Naive thymus-derived CD8-positive, alpha-beta T cell (primary cell): ENCODE measurements around the gene QRICH1. TPM values are rescaled to one million over a fixed set of nuclear protein-coding genes. Genes with fewer than 3 reads are reported as not detected.

ENCODE experiments used
- ATAC-seq, 2 donors: fragments of 150-1000 bp; cut with Tn5 transposase in 1 of 2; sonication (Bioruptor Pico), chemical (Tn5 transposase) in 1 of 2; 1 replicate in 1 of 2; 2 replicates in 1 of 2; pipeline ENCODE4 v1.10.0; 2021; ENCODE audit warnings: mild to moderate bottlenecking in 2 of 2, moderate library complexity in 2 of 2
- POLR2A ChIA-PET: fragments of 350-600 bp; sonication (Branson Sonifier 250); formaldehyde crosslinking; loops from one replicate; lab custom pipeline; 2021; ENCODE audit warnings: antibody characterized with exemption; lab: Charles Lee
- DNase-seq, 10 donors: peaks; one replicate each; pipeline versions ENCODE4 v3.0.0 to v3.0.0-alpha.2; 2020 to 2022
- H3K27ac Mint-ChIP-seq, 10 donors: one replicate each; pipeline ENCODE4 v1.8.0; 2020 to 2022; ENCODE audit warnings: mild to moderate bottlenecking in 10 of 10, mixed read lengths in 10 of 10, moderate library complexity in 4 of 10, inconsistent platforms in 1 of 10
- H3K27me3 Mint-ChIP-seq, 5 donors: one replicate each; pipeline ENCODE4 v1.8.0; 2021 to 2022; ENCODE audit warnings: mixed read lengths in 5 of 5
- H3K36me3 Mint-ChIP-seq, 3 donors: one replicate each; pipeline ENCODE4 v1.8.0; 2020 to 2022; ENCODE audit warnings: mixed read lengths in 3 of 3, mild to moderate bottlenecking in 2 of 3, inconsistent platforms in 1 of 3
- H3K4me1 Mint-ChIP-seq, 4 donors: one replicate each; pipeline ENCODE4 v1.8.0; 2021 to 2022; ENCODE audit warnings: mixed read lengths in 4 of 4
- H3K4me3 Mint-ChIP-seq, 10 donors: one replicate each; pipeline ENCODE4 v1.8.0; 2020 to 2022; ENCODE audit warnings: mild to moderate bottlenecking in 10 of 10, mixed read lengths in 10 of 10, moderate library complexity in 6 of 10, inconsistent platforms in 1 of 10
- H3K9me3 Mint-ChIP-seq, 9 donors: one replicate each; pipeline ENCODE4 v1.8.0; 2020 to 2022; ENCODE audit warnings: mixed read lengths in 9 of 9, mild to moderate bottlenecking in 3 of 9, inconsistent platforms in 1 of 9, moderate library complexity in 1 of 9
- polyA plus RNA-seq, 3 donors: library from polyadenylated mRNA; unstranded; fragments of 300-500 nt; fragmentation: Illumina TruSeq; gene quantifications; one replicate each; pipeline ENCODE4 v1.2.3, GENCODE V29; 2021
- total RNA-seq, 8 experiments: library from RNA in 2 of 8; stranded (reverse) in 2 of 8; gene quantifications; one replicate each; pipeline ENCODE4 v1.2.3 and lab custom pipeline; 2021 to 2026

The QRICH1 gene
- total and polyA plus RNA-seq, 5 experiments from 2014 or later: 13.6 to 196 (median 23.6) TPM

- POLR2A ChIA-PET: interaction anchor here (0.6 to 8.6 kb wide), 9 partner anchors 10 to 478 kb away, joined by 3 to 194 read pairs (median 10); partner anchors contain the start of genes DALRD3, IMPDH2, NDUFAF3 and NICN1
- ATAC-seq (peak; percentile 18 to 30), DNase-seq (peak in 3 of 10 donors; percentile 19 to 32 (median 25))
- H3K36me3 Mint-ChIP-seq: peaks cover 0 to 21% (median 0%) of the 10 kb centered on the region in 3 donors
- H3K27me3 Mint-ChIP-seq: no peaks in the 10 kb centered on the region
- peak overlapping the region; percentile 89 to 96 (median 93) for H3K27ac Mint-ChIP-seq
- H3K4me3 Mint-ChIP-seq: peak overlapping the region; percentile 87 to 94 (median 92)
- H3K9me3 Mint-ChIP-seq: no peaks in the 10 kb centered on the region
- H3K4me1 Mint-ChIP-seq: peaks cover 21 to 58% (median 48%) of the 10 kb centered on the region in 4 donors
These were observed 103.0 kb downstream of the QRICH1 start for GRCh38 chr3:48990636-48991469.

- ATAC-seq: peak; percentile 65 to 69
- POLR2A ChIA-PET: interaction anchor here (0.6 to 8.6 kb wide), 14 partner anchors 16 to 478 kb away, joined by 3 to 194 read pairs (median 4); partner anchors contain the start of genes ARIH2, DALRD3, IMPDH2 and NDUFAF3
- peaks cover 0 to 21% (median 0%) of the 10 kb centered on the region in 3 donors for H3K36me3 Mint-ChIP-seq
- no peaks in the 10 kb centered on the region for H3K27me3 Mint-ChIP-seq
- peak within 1 kb of the TSS; percentile 89 to 94 (median 92) for H3K4me3 Mint-ChIP-seq
- no peaks in the 10 kb centered on the region for H3K9me3 Mint-ChIP-seq
- peak; percentile 51 to 86 (median 62) for DNase-seq
- peak within 1 kb of the TSS; percentile 90 to 96 (median 94) for H3K27ac Mint-ChIP-seq
- peaks cover 21 to 54% (median 46%) of the 10 kb centered on the region in 4 donors for H3K4me1 Mint-ChIP-seq
These were observed 103.9 kb downstream of the QRICH1 start, which contains the start of gene P4HTM for GRCh38 chr3:48989796-48990635. P4HTM (plus strand) TSS chr3:48990241; CDS start chr3:48990257, 16 bp downstream.

- POLR2A ChIA-PET: interaction anchor here (0.7 to 8.6 kb wide), 12 partner anchors 16 to 440 kb away, joined by 3 to 194 read pairs (median 6); partner anchors contain the start of genes ARIH2, DALRD3, IMPDH2 and NDUFAF3
- Mint-ChIP-seq H3K4me3 (peak overlapping the region; percentile 86 to 94 (median 92)), H3K27ac (peak overlapping the region; percentile 85 to 96 (median 91)), H3K4me1 (peaks cover 19 to 47% (median 44%) of the 10 kb centered on the region in 4 donors), H3K27me3 (no peaks in the 10 kb centered on the region), H3K9me3 (no peaks in the 10 kb centered on the region), H3K36me3 (peaks cover 0 to 22% (median 0%) of the 10 kb centered on the region in 3 donors)
- ATAC-seq (peak; percentile 0 to 1), DNase-seq (peak in 1 of 10 donors; percentile 19)
These were observed 104.6 kb downstream of the QRICH1 start for GRCh38 chr3:48989126-48989795.

GRCh38 chr3:48985831-48986376 lies 108.0 kb downstream of the QRICH1 start:
- Mint-ChIP-seq H3K4me3 (no peak overlapping the region), H3K27me3 (no peaks in the 10 kb centered on the region), H3K4me1 (peaks cover 12 to 23% (median 21%) of the 10 kb centered on the region in 4 donors), H3K9me3 (no peaks in the 10 kb centered on the region), H3K36me3 (peaks cover 0 to 49% (median 0%) of the 10 kb centered on the region in 3 donors), H3K27ac (peak overlapping the region in 5 of 10 donors; percentile 27 to 87 (median 46))
- no peak for ATAC-seq
- no peak for DNase-seq
- POLR2A ChIA-PET: interaction anchor here (0.5 to 8.6 kb wide), 4 partner anchors 39 to 498 kb away, joined by 3 to 194 read pairs (median 6); partner anchors contain the start of genes IMPDH2 and NDUFAF3

- Mint-ChIP-seq H3K4me1 (peaks cover 12 to 18% (median 17%) of the 10 kb centered on the region in 4 donors), H3K27me3 (no peaks in the 10 kb centered on the region), H3K4me3 (no peak overlapping the region), H3K9me3 (no peaks in the 10 kb centered on the region), H3K36me3 (peaks cover 0 to 60% (median 0%) of the 10 kb centered on the region in 3 donors), H3K27ac (peak overlapping the region in 2 of 10 donors; percentile 49 to 78)
- DNase-seq: no peak
- POLR2A ChIA-PET: interaction anchor here (8.6 kb wide), 1 partner anchor 40 kb away, joined by 194 read pairs; the partner anchor contains the start of genes IMPDH2 and NDUFAF3
- ATAC-seq: no peak
These were observed 109.2 kb downstream of the QRICH1 start for GRCh38 chr3:48984663-48985062.

GRCh38 chr3:48983096-48983495 lies 110.8 kb downstream of the QRICH1 start:
- Mint-ChIP-seq H3K27ac (peak overlapping the region in 4 of 10 donors; percentile 3 to 70 (median 30)), H3K36me3 (peaks cover 0 to 74% (median 5%) of the 10 kb centered on the region in 3 donors)
- POLR2A ChIA-PET: no interaction called here

GRCh38 chr3:48982686-48983085 lies 111.2 kb downstream of the QRICH1 start:
- no peak for ATAC-seq
- H3K27me3 Mint-ChIP-seq: no peaks in the 10 kb centered on the region
- POLR2A ChIA-PET: interaction anchor here (0.5 kb wide), 1 partner anchor 212 kb away, joined by 4 read pairs; no protein-coding TSS in a partner anchor
- H3K27ac Mint-ChIP-seq: peak overlapping the region in 3 of 10 donors; percentile 51 to 70 (median 60)
- H3K4me1 Mint-ChIP-seq: peaks cover 2 to 6% (median 3%) of the 10 kb centered on the region in 4 donors
- H3K9me3 Mint-ChIP-seq: no peaks in the 10 kb centered on the region
- peaks cover 0 to 78% (median 7%) of the 10 kb centered on the region in 3 donors for H3K36me3 Mint-ChIP-seq
- no peak overlapping the region for H3K4me3 Mint-ChIP-seq
- no peak for DNase-seq

More at GRCh38 chr3:48983096-48983495, 110.8 kb downstream of the QRICH1 start:
- no peak for ATAC-seq
- Mint-ChIP-seq H3K27me3 (no peaks in the 10 kb centered on the region), H3K4me3 (no peak overlapping the region), H3K9me3 (no peaks in the 10 kb centered on the region), H3K4me1 (peaks cover 6 to 9% (median 7%) of the 10 kb centered on the region in 4 donors)
- no peak for DNase-seq

GRCh38 chr3:48982016-48982415 lies 111.9 kb downstream of the QRICH1 start:
- Mint-ChIP-seq H3K4me3 (no peak overlapping the region), H3K36me3 (peaks cover 0 to 81% (median 7%) of the 10 kb centered on the region in 3 donors), H3K27me3 (no peaks in the 10 kb centered on the region), H3K4me1 (peaks cover 0 to 4% (median under 1%) of the 10 kb centered on the region in 4 donors), H3K27ac (peak overlapping the region in 3 of 10 donors; percentile 51 to 80 (median 60)), H3K9me3 (no peaks in the 10 kb centered on the region)
- POLR2A ChIA-PET: no interaction called here
- no peak for ATAC-seq
- DNase-seq: no peak

- Mint-ChIP-seq H3K4me3 (no peak overlapping the region), H3K9me3 (no peaks in the 10 kb centered on the region), H3K27ac (peak overlapping the region in 1 of 10 donors; percentile 72), H3K4me1 (peaks cover 0 to 2% (median 0%) of the 10 kb centered on the region in 4 donors), H3K27me3 (no peaks in the 10 kb centered on the region), H3K36me3 (peaks cover 0 to 88% (median 11%) of the 10 kb centered on the region in 3 donors)
- DNase-seq: no peak
- POLR2A ChIA-PET: interaction anchor here (0.6 kb wide), 1 partner anchor 252 kb away, joined by 5 read pairs; no protein-coding TSS in a partner anchor
- no peak for ATAC-seq
These were observed 113.6 kb downstream of the QRICH1 start for GRCh38 chr3:48980295-48980694.
